ENCODE measurements around the gene CELF5. TPM values are rescaled to one million over a fixed set of nuclear protein-coding genes. Genes with fewer than 3 reads are reported as not detected.
A peak's percentile ranks its signal among the peaks of the same experiment; 100 is the strongest.

The CELF5 gene
- total RNA-seq, 1 experiment from 2014 or later: 1.2 TPM

DNA sequence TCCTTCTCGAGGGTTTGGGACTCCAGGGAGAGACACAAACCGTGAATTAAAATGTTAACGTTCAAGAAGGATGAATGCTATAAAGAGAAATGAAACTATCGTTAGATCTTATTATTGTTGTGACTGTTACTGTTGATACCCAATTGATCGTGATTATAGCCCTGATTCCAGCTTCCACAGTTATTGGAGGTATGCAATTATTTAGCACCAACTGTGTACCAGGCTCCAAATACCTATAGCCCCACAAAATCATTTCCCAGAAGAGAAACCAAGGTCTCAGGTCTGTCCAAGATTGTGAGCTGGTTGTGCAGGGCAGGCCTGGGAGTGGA is 111.9 kb downstream of the CELF5 start:
- CTCF ChIA-PET: no interaction called here

DNA sequence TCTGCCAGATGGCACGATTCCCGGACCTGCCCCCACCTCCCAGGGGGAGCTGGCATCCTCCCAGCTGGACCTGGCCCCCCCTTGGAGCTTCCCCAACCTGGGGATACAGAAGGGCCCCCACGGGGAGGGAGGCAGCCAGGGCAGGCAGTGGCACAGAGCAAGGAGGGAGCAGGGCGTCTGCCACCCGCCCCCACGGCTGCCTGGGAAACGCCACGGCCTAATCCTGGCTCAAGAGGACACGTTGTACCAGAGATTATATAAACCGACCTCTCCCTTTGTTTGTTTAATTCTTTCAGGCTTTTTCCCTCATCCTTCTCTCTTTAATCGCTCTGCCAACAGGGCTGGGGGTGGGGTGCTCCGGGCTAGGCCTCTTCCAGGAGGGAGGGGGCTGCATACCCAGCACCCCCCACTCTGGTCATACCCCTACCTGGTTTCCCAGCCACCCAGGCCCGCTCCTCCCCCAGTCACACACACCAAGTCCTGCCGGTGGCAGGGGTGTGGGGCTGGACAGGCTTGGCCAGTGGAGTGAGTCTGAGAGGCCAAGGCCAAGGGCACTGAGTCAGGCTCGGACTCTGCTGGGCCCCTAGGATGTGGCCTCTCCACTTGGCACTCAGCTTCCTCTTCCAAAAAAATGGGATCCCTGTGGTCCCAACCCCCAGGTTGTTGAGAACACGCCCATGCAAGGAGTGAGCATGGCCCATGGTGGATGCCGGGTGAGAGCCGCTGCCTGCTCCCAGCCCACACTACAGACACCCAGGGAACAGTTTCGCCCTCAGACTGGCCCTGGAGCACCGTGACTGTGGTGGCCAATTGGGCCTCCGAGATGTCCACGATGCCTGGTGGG is 112.4 kb downstream of the CELF5 start:
- intact Hi-C loops (cut with micrococcal nuclease; ENCODE audit: unreplicated experiment): no loop called here
- TF ChIP-seq REST (IDR thresholded peaks at IDR 0.05; ENCODE audit: insufficient read depth in 1 of 2, low read depth in 2 of 2, low read length in 1 of 2) (no peak), POLR2AphosphoS5 (IDR thresholded peaks at IDR 0.05; ENCODE audit: low read depth, low read length) (no peak), TCF7L2 (IDR thresholded peaks at IDR 0.05; ENCODE audit: low read depth, low read length) (no peak), SIN3A (IDR thresholded peaks at IDR 0.05; ENCODE audit: borderline replicate concordance, insufficient read depth, low read depth, low read length) (no peak)
- peak overlapping the region; percentile 92 for H3K27ac ChIP-seq (ENCODE audit: low read length)
- H3K4me1 ChIP-seq (ENCODE audit: control insufficient read depth, insufficient read depth, low read length): peaks cover 38% of the 10 kb centered on the region
- no peaks in the 10 kb centered on the region for H3K9me3 ChIP-seq (ENCODE audit: control insufficient read depth, insufficient read depth, low read depth, low read length)
- BruUV-seq (replicated peaks): no TSS peak
- CTCF ChIA-PET: no interaction called here
- POLR2A ChIA-PET: no interaction called here
- DNase-seq (ENCODE audit: low read depth, low spot score) (no peak), ATAC-seq (peak; percentile 78)
- H3K36me3 ChIP-seq (ENCODE audit: control insufficient read depth, insufficient read depth, low read length): no peaks in the 10 kb centered on the region
- H3K4me3 ChIP-seq (ENCODE audit: low read depth in 2 of 2, low read length in 2 of 2): peak overlapping the region in 1 of 2 experiments; percentile 8; a peak in 1 of 4 replicates
- no peaks in the 10 kb centered on the region for H3K27me3 ChIP-seq (ENCODE audit: control insufficient read depth, insufficient read depth, low read length)
- in situ Hi-C loops (cut with HindIII; ENCODE audit: low pct_unique_long_range_greater_than_20kb, low sequenced_read_pairs): no loop called here

More for the DNA sequence above, 111.9 kb downstream of the CELF5 start:
- peak; percentile 31 for ATAC-seq
- H3K27ac ChIP-seq (ENCODE audit: low read length): peak overlapping the region; percentile 92
- in situ Hi-C loops (cut with HindIII; ENCODE audit: low pct_unique_long_range_greater_than_20kb, low sequenced_read_pairs): no loop called here
- no peak for DNase-seq (ENCODE audit: low read depth, low spot score)
- intact Hi-C loops (cut with micrococcal nuclease; ENCODE audit: unreplicated experiment): no loop called here
- H3K4me1 ChIP-seq (ENCODE audit: control insufficient read depth, insufficient read depth, low read length): peaks cover 38% of the 10 kb centered on the region
- 0 out of 4 replicates have a peak overlapping the region, but pooled peaks of 1 of the 2 experiments have one; percentile 16 for H3K4me3 ChIP-seq (ENCODE audit: low read depth in 2 of 2, low read length in 2 of 2)
- H3K9me3 ChIP-seq (ENCODE audit: control insufficient read depth, insufficient read depth, low read depth, low read length): no peaks in the 10 kb centered on the region
- POLR2A ChIA-PET: no interaction called here
- no peaks in the 10 kb centered on the region for H3K36me3 ChIP-seq (ENCODE audit: control insufficient read depth, insufficient read depth, low read length)
- no peak for TF ChIP-seq SIN3A (IDR thresholded peaks at IDR 0.05; ENCODE audit: borderline replicate concordance, insufficient read depth, low read depth, low read length)
- TF ChIP-seq TCF7L2 (IDR thresholded peaks at IDR 0.05; ENCODE audit: low read depth, low read length): no peak
- TF ChIP-seq CTCF (IDR thresholded peaks at IDR 0.05): no peak
- no peak for TF ChIP-seq REST (IDR thresholded peaks at IDR 0.05; ENCODE audit: insufficient read depth in 1 of 2, low read depth in 2 of 2, low read length in 1 of 2)
- no peaks in the 10 kb centered on the region for H3K27me3 ChIP-seq (ENCODE audit: control insufficient read depth, insufficient read depth, low read length)
- no TSS peak for BruUV-seq (replicated peaks)
